HTR-8/SVneo (cell line): Measurements from ENCODE around the gene RNU11.
"Not testable (repeated sequence)": the region's sequence is repeated elsewhere in the genome, so short reads cannot be mapped to it uniquely, and the experiment has no call there.

ENCODE experiments used
- DNase-seq: peaks from one replicate; pipeline ENCODE4 v3.0.0; 2011; ENCODE audit warnings: low spot score, mixed read lengths; ENCODE audit not compliant: insufficient read length
- FAIRE-seq: peaks from 2 replicates; lab custom pipeline; 2011; peaks lifted over from hg19 to GRCh38; lab: Jason Lieb, UNC

Gene RNU11

GRCh38 chr1:28648474-28649198, at the start of gene RNU11:
TSS of gene RNU11 (plus strand) at chr1:28648600.
- FAIRE-seq (no peak), DNase-seq (peak; percentile 65)

- FAIRE-seq: no peak
- DNase-seq: peak; percentile 80
Observed at GRCh38 chr1:28601696-28602095, 46.7 kb upstream of the RNU11 start.

- no peak for FAIRE-seq
- DNase-seq: peak; percentile 56
Observed at GRCh38 chr1:28602536-28603439, 45.6 kb upstream of the RNU11 start.

- FAIRE-seq: no peak
- DNase-seq: no peak
Observed at GRCh38 chr1:28604411-28604810, 44.0 kb upstream of the RNU11 start.

GRCh38 chr1:28604962-28605361, 43.4 kb upstream of the RNU11 start:
- DNase-seq (no peak), FAIRE-seq (no peak)

- FAIRE-seq (no peak), DNase-seq (no peak)
Observed at GRCh38 chr1:28606771-28607170, 41.6 kb upstream of the RNU11 start.

- DNase-seq (no peak), FAIRE-seq (no peak)
Observed at GRCh38 chr1:28613175-28613574, 35.2 kb upstream of the RNU11 start.

- FAIRE-seq: no peak
Observed at GRCh38 chr1:28631713-28632112, 16.7 kb upstream of the RNU11 start.

GRCh38 chr1:28632560-28632959, 15.8 kb upstream of the RNU11 start:
- no peak for DNase-seq
- FAIRE-seq: no peak

More at GRCh38 chr1:28631713-28632112, 16.7 kb upstream of the RNU11 start:
- DNase-seq: no peak

GRCh38 chr1:28640766-28641165, 7.6 kb upstream of the RNU11 start:
- DNase-seq (no peak), FAIRE-seq (no peak)

- no peak for FAIRE-seq
Observed at GRCh38 chr1:28642056-28642846, 6.1 kb upstream of the RNU11 start.

GRCh38 chr1:28642847-28643635, 5.4 kb upstream of the RNU11 start, which contains the start of gene TAF12:
TSS of gene TAF12 (minus strand) at chr1:28643067. CDS start at chr1:28622081, 20,986 bp downstream.
- FAIRE-seq (peak; percentile 78), DNase-seq (peak; percentile 83)

More at GRCh38 chr1:28642056-28642846, 6.1 kb upstream of the RNU11 start:
- DNase-seq: no peak

GRCh38 chr1:28644494-28644893, 3.9 kb upstream of the RNU11 start:
- DNase-seq (no peak), FAIRE-seq (no peak)

GRCh38 chr1:28645406-28645805, 3.0 kb upstream of the RNU11 start:
- FAIRE-seq, DNase-seq: not testable (repeated sequence)

GRCh38 chr1:28646040-28646439, 2.4 kb upstream of the RNU11 start:
- FAIRE-seq (no peak), DNase-seq (no peak)

GRCh38 chr1:28648008-28648473, 359 bp upstream of the RNU11 start:
- peak; percentile 87 for DNase-seq
- no peak for FAIRE-seq

GRCh38 chr1:28653063-28653462, 4.7 kb downstream of the RNU11 start:
- FAIRE-seq: not testable (repeated sequence)

GRCh38 chr1:28653870-28654269, 5.5 kb downstream of the RNU11 start:
- not testable (repeated sequence) for DNase-seq, FAIRE-seq

More at GRCh38 chr1:28653063-28653462, 4.7 kb downstream of the RNU11 start:
- DNase-seq: not testable (repeated sequence)
